Endothelial cell of umbilical vein (primary cell): ENCODE results near the gene CSTF3. TPM values are rescaled to one million over a fixed set of nuclear protein-coding genes. Genes with fewer than 3 reads are reported as not detected.

Source experiments
- BruUV-seq: library from RNA; stranded (reverse); fragments of 400-500 nt; replicated peaks from 2 replicates; lab custom pipeline; 2021; lab: Mats Ljungman, UMichigan
- CTCF ChIA-PET: fragments of 300-600, 350-600 bp; sonication (Branson Sonifier 250); formaldehyde crosslinking; loops from one replicate; lab custom pipeline; 2021; ENCODE audit warnings: antibody characterized with exemption, inconsistent platforms; lab: Charles Lee
- POLR2A ChIA-PET: fragments of 300-600, 350-600 bp; sonication (Branson Sonifier 250); formaldehyde crosslinking; loops from one replicate; lab custom pipeline; 2021; ENCODE audit warnings: antibody characterized with exemption, inconsistent platforms; lab: Charles Lee
- DNase-seq: peaks from one replicate; pipeline ENCODE4 v3.0.0-alpha.2; 2011; ENCODE audit warnings: low read depth, low spot score
- FAIRE-seq: peaks from 2 replicates; lab custom pipeline; 2011; peaks lifted over from hg19 to GRCh38; lab: Jason Lieb, UNC
- H2AFZ ChIP-seq: 2 replicates; pipeline ENCODE4 v1.6.0; 2012; ENCODE audit warnings: low read depth, low read length, control low read depth, inconsistent platforms
- H3K27ac ChIP-seq: 2 replicates; pipeline ENCODE4 v1.5.1; 2011; ENCODE audit warnings: low read depth, mild to moderate bottlenecking, control low read depth, low read length, moderate library complexity; ENCODE audit not compliant: insufficient read depth
- H3K27me3 ChIP-seq, 2 experiments: 2 replicates each; pipeline versions ENCODE4 v1.6.0 to v1.6.1; 2011; ENCODE audit warnings: low read length in 2 of 2, mixed read lengths in 1 of 2; ENCODE audit not compliant: control insufficient read depth in 2 of 2, insufficient read depth in 2 of 2
- H3K36me3 ChIP-seq, 2 experiments: 2 replicates in 1 of 2; 3 replicates in 1 of 2; pipeline ENCODE4 v1.5.1; 2011; ENCODE audit warnings: low read length in 2 of 2, mild to moderate bottlenecking in 1 of 2, moderate library complexity in 1 of 2; ENCODE audit not compliant: control insufficient read depth in 2 of 2, insufficient read depth in 2 of 2; ENCODE audit errors: extremely low read depth in 1 of 2
- H3K4me1 ChIP-seq: 3 replicates; pipeline ENCODE4 v1.5.1; 2011; ENCODE audit warnings: mild to moderate bottlenecking, low read length; ENCODE audit not compliant: control insufficient read depth, insufficient read depth; ENCODE audit errors: extremely low read depth
- H3K4me2 ChIP-seq: 2 replicates; pipeline ENCODE4 v1.6.1; 2011; ENCODE audit warnings: low read length, control low read depth, mixed read lengths; ENCODE audit not compliant: insufficient read depth
- H3K4me3 ChIP-seq, 3 experiments: fragments of 200-600 bp in 1 of 3; sonication (generic), shearing (Covaris generic) in 1 of 3; replicated peaks in 1 of 3; 2 replicates each; pipeline ENCODE4 v1.5.1; 2011 to 2016; ENCODE audit warnings: control low read depth in 3 of 3, low read length in 3 of 3, mild to moderate bottlenecking in 2 of 3, inconsistent platforms in 1 of 3, low read depth in 1 of 3, moderate library complexity in 1 of 3; ENCODE audit not compliant: insufficient read depth in 1 of 3
- H3K79me2 ChIP-seq: 2 replicates; pipeline ENCODE4 v1.6.0; 2012; ENCODE audit warnings: low read length, inconsistent platforms; ENCODE audit not compliant: control insufficient read depth, insufficient read depth
- H3K9ac ChIP-seq: replicated peaks from 2 replicates; pipeline ENCODE3; 2011; ENCODE audit warnings: low read length, control low read depth; ENCODE audit not compliant: insufficient read depth; ENCODE audit errors: extremely low read depth
- H3K9me1 ChIP-seq: replicated peaks from 3 replicates; pipeline ENCODE4 v1.6.0; 2011; ENCODE audit warnings: mild to moderate bottlenecking, low read length; ENCODE audit not compliant: control insufficient read depth, insufficient read depth; ENCODE audit errors: extremely low read depth
- H3K9me3 ChIP-seq: replicated peaks from 2 replicates; pipeline ENCODE4 v1.5.1; 2012; ENCODE audit warnings: low read length, inconsistent platforms; ENCODE audit not compliant: control insufficient read depth, insufficient read depth
- H4K20me1 ChIP-seq: replicated peaks from 2 replicates; pipeline ENCODE3; 2011; ENCODE audit warnings: mild to moderate bottlenecking, low read length; ENCODE audit not compliant: control insufficient read depth, insufficient read depth; ENCODE audit errors: extremely low read depth
- EZH2 ChIP-seq: IDR thresholded peaks from 2 replicates; pipeline ENCODE4 v1.6.1; 2012; ENCODE audit warnings: borderline replicate concordance, low read depth, mild to moderate bottlenecking, moderate library complexity, low read length, inconsistent platforms; ENCODE audit not compliant: severe bottlenecking
- FOS ChIP-seq: IDR thresholded peaks from 2 replicates; pipeline ENCODE4 v1.6.1; 2011; ENCODE audit warnings: mild to moderate bottlenecking, low read length, moderate library complexity, borderline replicate concordance; ENCODE audit not compliant: insufficient read depth
- GATA2 ChIP-seq: IDR thresholded peaks from 2 replicates; pipeline ENCODE4 v1.7.0; 2011; ENCODE audit warnings: low read depth, mild to moderate bottlenecking, moderate library complexity, mixed read lengths, low read length; ENCODE audit not compliant: insufficient read length, insufficient read depth
- JUN ChIP-seq: IDR thresholded peaks from 2 replicates; pipeline ENCODE4 v1.6.1; 2011; ENCODE audit warnings: borderline replicate concordance, low read depth; ENCODE audit not compliant: insufficient read length, insufficient read depth
- MYC ChIP-seq: IDR thresholded peaks from one replicate; pipeline ENCODE4 v1.6.1; 2011; ENCODE audit warnings: mild to moderate bottlenecking, low read depth, low read length
- POLR2A ChIP-seq: IDR thresholded peaks from 2 replicates; pipeline ENCODE4 v1.6.1; 2012; ENCODE audit warnings: low read depth, mild to moderate bottlenecking, control low read depth, low read length
- POLR2AphosphoS5 ChIP-seq: IDR thresholded peaks from 2 replicates; pipeline ENCODE4 v1.6.1; 2012; ENCODE audit warnings: low read depth, mild to moderate bottlenecking, control low read depth, low read length, moderate library complexity; ENCODE audit not compliant: insufficient read depth
- dilution Hi-C: fragments of 300-500 bp; cut with MboI; formaldehyde crosslinking; loops from one replicate; pipeline ENCODE4 v1.15.0; 2019; ENCODE audit warnings: low sequenced_read_pairs; ENCODE audit not compliant: extremely low pct_ligation_motif_present
- intact Hi-C: fragments of 100-400 bp; cut with micrococcal nuclease; formaldehyde crosslinking; loops from one replicate; pipeline ENCODE4 v1.10.0; 2022
- polyA plus RNA-seq, 4 experiments: library from polyadenylated mRNA; depleted of rRNA in 3 of 4; stranded (reverse) in 3 of 4; unstranded in 1 of 4; fragments of >200 nt; gene quantifications; 2 replicates each; pipeline versions ENCODE4 v1.2.1 to v1.2.3, GENCODE V29; 2011 to 2012; ENCODE audit warnings: missing spikeins in 1 of 4
- total RNA-seq: library from RNA; stranded (reverse); gene quantifications from 2 replicates; pipeline ENCODE4 v1.2.3, GENCODE V29; 2021
- TF ChIP-seq, protein P1 (sequence below), 2 donors: IDR thresholded peaks; 1 replicate in 1 of 2; 2 replicates in 1 of 2; pipeline ENCODE4 v1.5.1; 2011; ENCODE audit warnings: low read length in 2 of 2, mild to moderate bottlenecking in 2 of 2, moderate library complexity in 2 of 2, control low read depth in 1 of 2, inconsistent platforms in 1 of 2, low read depth in 1 of 2; ENCODE audit not compliant: insufficient read depth in 1 of 2; ENCODE audit errors: extremely low read depth in 1 of 2
- TF ChIP-seq, protein P2 (sequence below): IDR thresholded peaks from 2 replicates; pipeline ENCODE4 v1.6.1; 2011; ENCODE audit not compliant: insufficient read depth, insufficient read length

The CSTF3 gene
- total and polyA plus RNA-seq, 2 donors (not counting 3 experiments of a cell fraction or from before 2014, with no cell fraction given), result 18.3 to 46.6 TPM

- TF ChIP-seq GATA2 (no peak), EZH2 (no peak), FOS (no peak), JUN (no peak), POLR2AphosphoS5 (no peak), POLR2A (no peak), MYC (no peak)
- TF ChIP-seq, protein P1, sequence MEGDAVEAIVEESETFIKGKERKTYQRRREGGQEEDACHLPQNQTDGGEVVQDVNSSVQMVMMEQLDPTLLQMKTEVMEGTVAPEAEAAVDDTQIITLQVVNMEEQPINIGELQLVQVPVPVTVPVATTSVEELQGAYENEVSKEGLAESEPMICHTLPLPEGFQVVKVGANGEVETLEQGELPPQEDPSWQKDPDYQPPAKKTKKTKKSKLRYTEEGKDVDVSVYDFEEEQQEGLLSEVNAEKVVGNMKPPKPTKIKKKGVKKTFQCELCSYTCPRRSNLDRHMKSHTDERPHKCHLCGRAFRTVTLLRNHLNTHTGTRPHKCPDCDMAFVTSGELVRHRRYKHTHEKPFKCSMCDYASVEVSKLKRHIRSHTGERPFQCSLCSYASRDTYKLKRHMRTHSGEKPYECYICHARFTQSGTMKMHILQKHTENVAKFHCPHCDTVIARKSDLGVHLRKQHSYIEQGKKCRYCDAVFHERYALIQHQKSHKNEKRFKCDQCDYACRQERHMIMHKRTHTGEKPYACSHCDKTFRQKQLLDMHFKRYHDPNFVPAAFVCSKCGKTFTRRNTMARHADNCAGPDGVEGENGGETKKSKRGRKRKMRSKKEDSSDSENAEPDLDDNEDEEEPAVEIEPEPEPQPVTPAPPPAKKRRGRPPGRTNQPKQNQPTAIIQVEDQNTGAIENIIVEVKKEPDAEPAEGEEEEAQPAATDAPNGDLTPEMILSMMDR (IDR thresholded peaks at IDR 0.05; ENCODE audit: extremely low read depth in 1 of 2, insufficient read depth in 1 of 2, low read depth in 1 of 2, low read length in 2 of 2), result no peak
- TF ChIP-seq, protein P2, sequence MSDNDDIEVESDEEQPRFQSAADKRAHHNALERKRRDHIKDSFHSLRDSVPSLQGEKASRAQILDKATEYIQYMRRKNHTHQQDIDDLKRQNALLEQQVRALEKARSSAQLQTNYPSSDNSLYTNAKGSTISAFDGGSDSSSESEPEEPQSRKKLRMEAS, result no peak
- Histone ChIP-seq H3K9me1 (no peaks in the 10 kb centered on the region), H3K27me3 (no peaks in the 10 kb centered on the region), H2AFZ (no peak overlapping the region), H4K20me1 (no peaks in the 10 kb centered on the region), H3K9me3 (no peaks in the 10 kb centered on the region), H3K4me1 (peaks cover 2% of the 10 kb centered on the region), H3K27ac (no peak overlapping the region), H3K4me3 (no peak overlapping the region), H3K79me2 (no peaks in the 10 kb centered on the region), H3K9ac (no peak overlapping the region), H3K36me3 (peaks cover 3 to 4% of the 10 kb centered on the region in 2 experiments), H3K4me2 (no peak overlapping the region)
- no peak for DNase-seq
- ChIA-PET CTCF (no interaction called here), POLR2A (no interaction called here)
- intact Hi-C loops (no loop called here), dilution Hi-C loops (no loop called here)
- no peak for FAIRE-seq
- BruUV-seq, result no TSS peak
These were observed 101.8 kb downstream of the CSTF3 start for GRCh38 chr11:33059331-33060007.
